ENCODE measurements around the gene C4orf33.
"Not testable (repeated sequence)": the region's sequence is repeated elsewhere in the genome, so short reads cannot be mapped to it uniquely, and the experiment has no call there.

C4orf33 gene, protein sequence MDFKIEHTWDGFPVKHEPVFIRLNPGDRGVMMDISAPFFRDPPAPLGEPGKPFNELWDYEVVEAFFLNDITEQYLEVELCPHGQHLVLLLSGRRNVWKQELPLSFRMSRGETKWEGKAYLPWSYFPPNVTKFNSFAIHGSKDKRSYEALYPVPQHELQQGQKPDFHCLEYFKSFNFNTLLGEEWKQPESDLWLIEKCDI

GRCh38 chr4:129095811-129096454 lies at the start of gene C4orf33:
TSS of gene C4orf33 (plus strand) at chr4:129096152. CDS start at chr4:129102611, 6,459 bp downstream.
- peak; percentile 59 for DNase-seq (ENCODE audit: low read depth)

GRCh38 chr4:129059028-129059427 lies 36.9 kb upstream of the C4orf33 start:
- no peak for DNase-seq (ENCODE audit: low read depth)

DNA sequence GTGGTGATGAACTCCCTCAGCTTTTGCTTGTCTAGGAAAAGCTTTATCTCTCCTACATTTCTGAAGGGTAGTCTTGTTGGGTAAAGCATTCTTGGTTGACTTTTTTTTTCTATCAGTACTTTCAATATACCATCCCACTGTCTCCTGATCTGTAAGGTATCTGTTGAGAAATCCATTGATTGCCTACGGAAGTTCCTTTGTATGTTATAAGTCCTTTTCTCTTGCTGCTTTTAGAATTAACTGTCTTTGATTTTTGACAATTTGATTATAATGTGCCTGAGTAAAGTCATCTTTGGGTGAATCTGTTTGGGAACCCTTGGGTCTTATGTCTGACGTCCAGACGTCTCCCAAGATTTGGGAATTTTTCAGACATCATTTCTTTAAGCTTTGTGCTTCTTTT lies 33.4 kb upstream of the C4orf33 start:
- DNase-seq (ENCODE audit: low read depth) = no peak

DNA sequence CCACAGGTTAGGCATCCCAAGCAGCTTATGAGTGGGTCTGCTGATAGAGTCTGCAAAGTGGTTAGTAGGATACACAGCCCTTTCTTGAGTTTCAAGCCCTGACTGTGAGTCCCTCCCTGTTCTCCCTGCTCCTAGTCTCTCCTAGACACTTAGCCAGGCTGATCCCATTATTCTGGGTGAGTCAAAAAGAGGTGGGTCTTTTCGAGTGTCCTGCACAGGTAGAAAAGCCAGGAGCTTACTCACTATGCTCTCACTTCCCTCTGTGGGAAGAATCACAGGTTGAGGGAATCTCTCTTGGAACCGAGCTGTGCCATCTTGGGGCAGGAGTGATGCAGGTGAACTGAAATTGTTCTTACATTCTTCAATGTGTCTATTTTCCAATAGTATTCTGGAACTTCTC lies 32.3 kb upstream of the C4orf33 start:
- no peak for DNase-seq (ENCODE audit: low read depth)

DNA sequence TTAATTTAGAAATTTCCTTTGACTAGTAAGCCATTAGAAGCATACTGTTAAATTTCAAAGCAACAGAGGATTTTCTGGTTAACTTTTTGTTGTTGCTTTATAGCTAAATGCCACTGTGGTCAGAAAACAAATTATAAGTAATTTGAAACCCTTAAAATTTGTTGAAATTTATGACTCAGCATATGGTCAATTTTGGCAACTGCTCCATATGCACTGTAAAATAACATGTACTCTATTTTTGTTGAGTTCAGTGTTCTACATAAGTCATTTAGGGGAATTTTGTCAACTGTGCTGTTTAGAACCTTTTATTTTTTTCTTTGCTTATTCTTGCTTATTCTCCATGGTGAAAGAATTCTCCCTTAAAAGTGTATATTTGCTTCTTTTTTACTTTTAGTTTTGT lies 31.2 kb upstream of the C4orf33 start:
- no peak for DNase-seq (ENCODE audit: low read depth)

DNA sequence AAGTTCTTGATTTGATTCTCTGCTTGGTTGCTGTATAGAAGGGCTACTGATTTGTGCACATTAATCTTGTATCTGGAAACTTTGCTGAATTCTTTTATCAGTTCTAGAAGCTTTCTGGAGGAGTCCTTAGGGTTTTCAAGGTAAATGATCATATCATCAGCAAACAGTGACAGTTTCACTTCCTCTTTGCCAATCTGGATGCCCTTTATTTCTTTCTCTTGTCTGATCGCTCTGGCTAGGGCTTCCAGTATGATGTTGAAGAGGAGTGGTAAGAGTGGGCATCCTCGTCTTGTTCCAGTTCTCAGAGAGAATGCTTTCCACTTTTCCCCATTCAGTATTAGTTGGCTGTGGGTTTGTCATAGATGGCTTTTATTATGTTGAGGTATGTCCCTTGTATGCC lies 26.4 kb upstream of the C4orf33 start:
- DNase-seq (ENCODE audit: low read depth) = not testable (repeated sequence)

GRCh38 chr4:129077326-129077725 lies 18.6 kb upstream of the C4orf33 start:
- DNase-seq (ENCODE audit: low read depth) = no peak

DNA sequence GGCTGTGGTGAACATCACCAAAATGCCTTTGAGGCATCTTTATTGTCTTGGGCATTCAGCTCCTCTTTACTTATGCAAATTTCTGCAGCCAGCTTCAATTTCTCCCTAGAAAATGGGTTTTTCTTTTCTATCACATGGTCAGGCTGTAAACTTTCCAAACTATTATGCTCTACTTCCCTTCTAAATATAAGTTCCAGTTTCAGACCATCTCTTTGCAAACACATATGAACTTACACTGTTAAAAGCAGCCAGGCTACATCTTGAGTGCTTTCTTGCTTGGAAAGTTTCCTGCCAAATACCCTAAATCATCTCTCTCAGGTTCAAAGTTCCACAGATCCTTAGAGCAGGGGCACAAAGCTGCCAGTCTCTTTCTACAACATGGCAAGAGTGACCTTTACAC lies 15.8 kb upstream of the C4orf33 start:
- no peak for DNase-seq (ENCODE audit: low read depth)

- no peak for DNase-seq (ENCODE audit: low read depth)
Observed at GRCh38 chr4:129082302-129082701, 13.7 kb upstream of the C4orf33 start.

- DNase-seq (ENCODE audit: low read depth) = no peak
Observed at GRCh38 chr4:129085472-129085871, 10.5 kb upstream of the C4orf33 start.

- DNase-seq (ENCODE audit: low read depth) = no peak
Observed at GRCh38 chr4:129087516-129087915, 8.4 kb upstream of the C4orf33 start.

DNA sequence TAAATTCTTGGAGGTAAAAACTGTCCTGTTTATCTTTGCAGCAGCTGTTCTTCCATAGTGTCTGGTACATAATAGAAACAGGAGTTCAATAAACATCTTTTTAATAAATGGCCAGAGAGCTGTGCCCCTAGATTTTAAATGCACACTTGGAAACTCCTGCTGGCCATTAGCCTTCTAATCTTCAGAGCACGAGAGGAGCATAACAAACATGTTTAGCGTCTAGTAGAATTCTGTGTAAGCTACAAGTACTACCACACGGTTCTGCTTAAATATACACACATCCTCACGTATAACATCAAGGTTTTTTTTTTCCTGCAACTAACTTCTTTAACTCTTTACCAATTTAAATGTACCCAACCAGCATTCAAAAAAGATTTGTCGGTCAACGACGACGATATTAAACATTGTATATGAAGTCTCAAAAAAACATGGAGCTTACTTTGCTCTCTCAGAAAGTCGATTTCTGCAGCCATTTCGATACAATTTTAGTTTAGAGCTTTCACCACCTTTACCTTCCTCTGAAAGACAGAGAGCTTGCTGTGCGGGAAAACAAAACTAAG lies 3.2 kb upstream of the C4orf33 start:
- no peak for DNase-seq (ENCODE audit: low read depth)

GRCh38 chr4:129093191-129093920 lies 2.6 kb upstream of the C4orf33 start, which contains the start of gene SCLT1:
TSS of gene SCLT1 (minus strand) at chr4:129093539. CDS start at chr4:129093103, 436 bp downstream.
- DNase-seq (ENCODE audit: low read depth) = peak; percentile 94

GRCh38 chr4:129094347-129094746 lies 1.6 kb upstream of the C4orf33 start:
- no peak for DNase-seq (ENCODE audit: low read depth)

- no peak for DNase-seq (ENCODE audit: low read depth)
Observed at GRCh38 chr4:129098531-129099001, 2.6 kb downstream of the C4orf33 start.

DNA sequence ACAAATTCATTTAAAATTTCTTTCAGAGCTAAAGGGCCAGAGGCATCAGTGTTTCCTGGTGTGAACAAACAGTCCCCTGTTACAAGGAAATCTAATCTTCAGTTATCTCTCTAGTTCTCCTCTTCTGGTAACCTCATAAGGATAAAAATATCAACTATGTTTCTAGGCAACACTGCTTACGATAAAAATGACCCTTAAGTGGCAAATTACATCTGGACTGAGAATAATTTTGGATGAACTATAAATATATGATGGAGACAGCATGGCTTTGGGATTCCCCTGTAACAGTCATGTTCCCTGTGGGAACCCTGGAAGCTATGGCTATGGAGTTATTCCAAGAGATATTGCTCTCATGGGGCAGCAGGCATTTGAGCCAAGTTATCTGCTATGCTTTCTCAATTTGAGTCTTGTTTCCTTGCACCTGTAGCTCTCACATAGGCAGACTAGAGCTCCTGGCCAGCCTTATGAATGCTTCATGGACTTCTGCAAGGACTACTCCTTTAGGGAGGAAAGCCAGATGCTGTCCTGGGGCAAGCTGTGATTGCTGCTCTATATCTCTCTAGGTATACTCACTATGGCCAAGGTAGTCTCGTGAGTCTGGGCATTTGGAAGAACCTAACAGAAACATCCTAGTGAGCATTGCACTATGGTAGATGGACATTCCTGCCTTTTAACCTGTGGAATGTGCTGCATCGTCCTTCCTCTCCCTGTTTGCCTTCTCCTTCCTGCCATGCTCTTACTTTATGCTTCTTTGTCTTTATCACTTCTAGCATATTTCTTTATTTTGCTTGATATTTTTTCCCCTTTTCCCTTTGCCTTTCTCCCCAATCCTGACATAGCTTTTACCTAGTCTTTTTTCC lies 14.2 kb downstream of the C4orf33 start:
- DNase-seq (ENCODE audit: low read depth) = no peak

DNA sequence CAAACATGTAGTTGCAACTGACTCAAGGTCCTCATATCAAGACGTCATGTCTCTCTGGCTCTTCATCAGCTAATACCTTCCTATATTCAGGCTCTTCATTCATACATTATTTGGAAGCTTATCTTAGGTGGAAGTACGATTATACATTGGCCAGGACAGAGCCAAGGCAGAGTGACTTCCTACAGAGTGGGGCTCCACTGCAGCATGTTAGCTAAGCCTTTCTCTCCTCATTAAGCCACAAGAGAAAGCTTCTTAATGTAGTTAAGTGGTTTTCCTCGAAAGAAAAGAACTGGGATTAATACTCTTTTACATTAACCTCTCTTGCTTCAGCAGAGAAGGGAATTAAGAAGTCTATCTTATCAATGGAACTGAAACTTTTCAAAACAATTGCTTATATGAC lies 15.0 kb downstream of the C4orf33 start:
- no peak for DNase-seq (ENCODE audit: low read depth)

DNA sequence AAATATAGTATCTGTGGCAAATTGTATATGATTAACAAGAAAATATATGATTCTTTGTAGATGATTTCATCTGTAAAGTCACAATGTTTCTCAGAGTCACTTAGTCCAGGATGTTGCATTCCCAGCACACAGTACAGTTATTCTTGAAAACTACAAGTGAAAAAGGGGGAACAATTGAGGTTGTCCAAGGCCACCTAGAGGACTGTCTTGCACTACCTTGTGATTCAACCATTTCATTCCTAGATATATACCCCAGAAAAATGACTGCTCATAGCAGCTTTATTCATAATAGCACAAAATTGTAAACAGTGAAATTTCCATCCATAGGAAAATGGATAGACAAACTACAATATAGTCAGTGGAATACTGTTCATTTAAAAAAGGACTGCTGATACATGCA lies 16.0 kb downstream of the C4orf33 start:
- DNase-seq (ENCODE audit: low read depth) = no peak

DNA sequence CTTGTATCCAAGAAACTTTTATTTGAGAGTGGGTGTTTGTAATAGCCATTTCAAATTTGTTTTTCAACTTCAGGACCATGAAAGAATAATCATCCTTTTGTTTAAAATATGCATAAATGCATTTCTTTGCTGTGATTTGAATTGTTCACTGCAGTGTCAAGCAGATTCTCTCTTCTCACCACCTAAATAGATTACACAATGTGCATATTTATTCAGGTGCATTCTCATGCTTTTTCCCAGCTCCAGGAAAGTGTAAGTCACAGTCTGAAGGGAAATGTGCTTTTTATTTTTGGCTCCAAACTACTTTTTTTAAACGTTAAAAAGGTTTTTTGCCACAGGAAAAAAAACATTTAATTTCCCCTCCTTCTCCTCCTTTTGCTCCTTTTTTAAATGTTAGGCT lies 17.5 kb downstream of the C4orf33 start:
- DNase-seq (ENCODE audit: low read depth) = no peak

- no peak for DNase-seq (ENCODE audit: low read depth)
Observed at GRCh38 chr4:129113919-129114318, 18.0 kb downstream of the C4orf33 start.

GRCh38 chr4:129117705-129118104 lies 21.8 kb downstream of the C4orf33 start:
- DNase-seq (ENCODE audit: low read depth) = no peak

- DNase-seq (ENCODE audit: low read depth) = not testable (repeated sequence)
Observed at GRCh38 chr4:129126614-129127013, 30.7 kb downstream of the C4orf33 start.

Measured in T-helper 22 cell (primary cell).